HG03066 (cell line): ENCODE results near the gene MAP3K19.
"Not testable (repeated sequence)": the region's sequence is repeated elsewhere in the genome, so short reads cannot be mapped to it uniquely, and the experiment has no call there.

ENCODE experiments used
- ATAC-seq: cut with Tn5 transposase; IDR thresholded peaks from one replicate; pipeline ENCODE4 v1.9.1; 2021; ENCODE audit warnings: low read depth; ENCODE audit not compliant: unreplicated experiment

The MAP3K19 gene, protein sequence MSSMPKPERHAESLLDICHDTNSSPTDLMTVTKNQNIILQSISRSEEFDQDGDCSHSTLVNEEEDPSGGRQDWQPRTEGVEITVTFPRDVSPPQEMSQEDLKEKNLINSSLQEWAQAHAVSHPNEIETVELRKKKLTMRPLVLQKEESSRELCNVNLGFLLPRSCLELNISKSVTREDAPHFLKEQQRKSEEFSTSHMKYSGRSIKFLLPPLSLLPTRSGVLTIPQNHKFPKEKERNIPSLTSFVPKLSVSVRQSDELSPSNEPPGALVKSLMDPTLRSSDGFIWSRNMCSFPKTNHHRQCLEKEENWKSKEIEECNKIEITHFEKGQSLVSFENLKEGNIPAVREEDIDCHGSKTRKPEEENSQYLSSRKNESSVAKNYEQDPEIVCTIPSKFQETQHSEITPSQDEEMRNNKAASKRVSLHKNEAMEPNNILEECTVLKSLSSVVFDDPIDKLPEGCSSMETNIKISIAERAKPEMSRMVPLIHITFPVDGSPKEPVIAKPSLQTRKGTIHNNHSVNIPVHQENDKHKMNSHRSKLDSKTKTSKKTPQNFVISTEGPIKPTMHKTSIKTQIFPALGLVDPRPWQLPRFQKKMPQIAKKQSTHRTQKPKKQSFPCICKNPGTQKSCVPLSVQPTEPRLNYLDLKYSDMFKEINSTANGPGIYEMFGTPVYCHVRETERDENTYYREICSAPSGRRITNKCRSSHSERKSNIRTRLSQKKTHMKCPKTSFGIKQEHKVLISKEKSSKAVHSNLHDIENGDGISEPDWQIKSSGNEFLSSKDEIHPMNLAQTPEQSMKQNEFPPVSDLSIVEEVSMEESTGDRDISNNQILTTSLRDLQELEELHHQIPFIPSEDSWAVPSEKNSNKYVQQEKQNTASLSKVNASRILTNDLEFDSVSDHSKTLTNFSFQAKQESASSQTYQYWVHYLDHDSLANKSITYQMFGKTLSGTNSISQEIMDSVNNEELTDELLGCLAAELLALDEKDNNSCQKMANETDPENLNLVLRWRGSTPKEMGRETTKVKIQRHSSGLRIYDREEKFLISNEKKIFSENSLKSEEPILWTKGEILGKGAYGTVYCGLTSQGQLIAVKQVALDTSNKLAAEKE (N-terminal part only)

DNA sequence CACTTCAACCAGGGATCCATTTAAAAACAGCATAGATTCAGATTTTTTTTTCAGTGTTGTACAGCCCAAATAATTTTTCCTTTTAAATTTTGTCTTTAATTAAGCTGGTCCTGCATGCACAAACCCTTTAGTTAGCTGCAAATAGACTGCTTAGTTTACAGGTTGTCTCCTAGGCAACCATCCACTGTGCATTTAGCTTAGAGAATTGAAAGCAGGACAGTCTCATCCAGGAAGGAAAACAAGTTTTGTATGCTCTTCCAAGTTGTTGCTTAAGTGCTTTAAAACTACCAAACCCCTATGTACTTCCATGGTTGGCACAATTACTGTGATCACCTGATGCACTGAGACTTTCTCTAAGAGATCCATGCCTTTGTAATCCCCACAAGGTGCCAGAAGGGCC lies at the start of gene MAP3K19:
Gene MAP3K19 (minus strand): TSS at position 148 of the 400 bp plus-strand sequence. CDS start 22,800 bp downstream, outside the sequence.
- no peak for ATAC-seq

- no peak for ATAC-seq
Measured at GRCh38 chr2:135096665-135097446, 49.6 kb upstream of the MAP3K19 start.

GRCh38 chr2:135095591-135095990 lies 48.3 kb upstream of the MAP3K19 start:
- ATAC-seq = no peak

DNA sequence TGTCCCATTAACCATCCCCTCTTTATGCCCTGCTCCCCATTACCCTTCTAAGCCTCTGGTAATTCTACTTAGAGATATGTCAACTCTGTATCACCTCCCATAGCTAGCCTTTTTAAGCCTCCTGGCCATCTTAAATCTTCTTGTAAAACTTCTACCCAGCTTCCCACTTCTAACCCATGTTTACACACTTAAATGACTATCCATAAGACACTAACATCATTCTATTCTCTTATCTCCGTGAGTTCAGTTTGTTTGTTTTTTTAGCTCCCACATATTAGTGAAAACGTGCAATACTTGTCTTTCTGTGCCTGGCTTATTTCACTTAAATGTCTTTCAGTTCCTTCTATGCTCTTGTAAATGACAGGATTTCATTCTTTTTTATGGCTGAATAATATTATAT lies 47.3 kb upstream of the MAP3K19 start:
- no peak for ATAC-seq

- no peak for ATAC-seq
Measured at GRCh38 chr2:135093670-135094330, 46.6 kb upstream of the MAP3K19 start.

DNA sequence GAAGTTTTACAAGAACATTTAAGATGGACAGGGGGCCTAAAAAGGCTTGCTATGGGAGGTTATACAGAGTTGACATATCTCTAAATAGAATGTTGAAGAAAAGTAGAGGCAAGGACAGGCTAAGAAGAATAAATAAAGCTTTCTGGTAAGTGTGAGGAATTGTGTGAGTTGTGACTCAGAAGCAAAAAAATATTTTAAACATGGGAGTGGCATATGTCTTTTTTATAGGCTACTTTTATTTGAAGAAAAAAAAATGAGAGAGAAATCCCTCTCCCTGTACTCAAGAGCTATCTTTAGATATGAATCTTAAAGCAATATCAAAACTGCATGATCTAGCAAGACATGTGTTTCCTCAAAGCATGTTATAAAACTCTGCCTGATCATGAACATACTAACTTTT lies 45.9 kb upstream of the MAP3K19 start:
- no peak for ATAC-seq

GRCh38 chr2:135091681-135092080 lies 44.4 kb upstream of the MAP3K19 start:
- no peak for ATAC-seq

DNA sequence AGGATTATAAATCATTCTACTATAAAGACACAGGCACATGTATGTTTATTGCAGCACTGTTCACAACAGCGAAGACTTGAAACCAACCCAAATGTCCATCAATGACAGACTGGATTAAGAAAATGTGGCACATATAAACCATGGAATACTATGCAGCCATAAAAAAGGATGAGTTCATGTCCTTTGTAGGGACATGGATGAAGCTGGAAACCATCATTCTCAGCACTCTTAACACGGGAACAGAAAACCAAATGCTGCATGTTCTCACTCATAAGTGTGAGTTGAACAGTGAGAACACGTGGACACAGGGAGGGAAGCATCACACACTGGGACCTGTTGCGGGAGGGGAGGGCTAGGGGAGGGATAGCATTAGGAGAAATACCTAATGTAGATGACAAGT lies 42.4 kb upstream of the MAP3K19 start:
- ATAC-seq = not testable (repeated sequence)

GRCh38 chr2:135086222-135086621 lies 39.0 kb upstream of the MAP3K19 start:
- no peak for ATAC-seq

DNA sequence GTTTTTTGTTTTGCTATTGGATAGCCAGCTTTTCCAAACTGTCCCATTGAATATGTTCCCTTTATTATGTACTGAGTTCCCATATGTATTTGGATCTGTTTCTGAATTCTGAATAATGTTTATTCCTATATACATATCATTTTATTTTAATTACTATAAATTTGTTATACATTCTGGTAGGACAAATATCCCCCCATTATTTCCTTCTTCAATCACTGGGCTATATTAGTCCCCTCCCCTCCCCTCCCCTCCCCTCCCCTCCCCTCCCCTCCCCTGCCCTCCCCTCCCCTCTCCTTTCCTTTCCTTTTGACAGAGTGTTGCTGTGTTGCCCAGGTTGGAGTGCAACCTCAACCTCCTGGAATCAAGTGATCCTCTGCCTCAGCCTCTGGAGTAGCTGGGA lies 31.2 kb upstream of the MAP3K19 start:
- no peak for ATAC-seq

DNA sequence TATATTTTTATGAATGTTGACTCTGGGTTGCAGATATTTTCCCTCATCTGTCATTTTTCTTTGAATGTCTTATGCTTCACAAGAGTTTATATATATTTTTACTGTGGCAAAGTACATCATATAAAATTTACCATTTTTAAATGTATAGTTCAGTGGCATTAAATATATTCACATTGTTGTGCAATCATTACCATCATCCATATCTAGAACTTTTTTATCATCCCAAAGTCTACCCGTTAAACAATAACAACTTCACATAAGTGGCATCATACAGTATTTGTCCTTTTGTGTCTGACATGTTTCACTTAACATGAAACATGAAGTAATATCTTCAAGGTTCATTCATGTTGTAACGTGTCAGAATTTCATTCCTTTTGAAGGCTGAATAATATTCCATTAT lies 29.3 kb upstream of the MAP3K19 start:
- no peak for ATAC-seq

- ATAC-seq = no peak
Measured at GRCh38 chr2:135074216-135074615, 27.0 kb upstream of the MAP3K19 start.

- ATAC-seq = no peak
Measured at GRCh38 chr2:135072125-135072997, 25.1 kb upstream of the MAP3K19 start.

GRCh38 chr2:135066710-135067109 lies 19.5 kb upstream of the MAP3K19 start:
- ATAC-seq = no peak

- no peak for ATAC-seq
Measured at GRCh38 chr2:135064149-135064548, 16.9 kb upstream of the MAP3K19 start.

- ATAC-seq = no peak
Measured at GRCh38 chr2:135063210-135063609, 16.0 kb upstream of the MAP3K19 start.

DNA sequence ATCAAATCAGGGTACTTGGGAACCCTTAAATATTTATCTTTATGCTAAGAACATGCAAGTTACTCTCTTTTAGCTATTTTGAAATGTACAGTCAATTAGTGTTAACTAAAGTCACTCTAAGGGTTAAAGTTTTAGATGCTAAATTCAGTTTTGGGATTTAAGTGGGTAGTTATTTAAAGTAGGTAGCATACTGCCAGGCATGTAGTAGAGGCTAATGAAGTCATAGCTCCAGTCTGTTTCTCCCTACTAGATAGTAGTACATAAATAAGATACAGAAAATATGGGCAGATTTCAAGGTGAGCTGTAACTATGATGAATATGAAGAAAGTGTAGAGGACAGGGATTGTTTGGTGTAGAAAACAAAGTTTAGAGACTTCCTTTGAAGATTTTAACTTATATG lies 12.3 kb upstream of the MAP3K19 start:
- no peak for ATAC-seq

GRCh38 chr2:135056790-135057189 lies 9.5 kb upstream of the MAP3K19 start:
- ATAC-seq = no peak
